Measurements from ENCODE around the gene LRRC2. TPM values are rescaled to one million over a fixed set of nuclear protein-coding genes. Genes with fewer than 3 reads are reported as not detected.

Gene LRRC2
- total RNA-seq, 2 donors from 2014 or later, result under 0.01 to 0.42 TPM

DNA sequence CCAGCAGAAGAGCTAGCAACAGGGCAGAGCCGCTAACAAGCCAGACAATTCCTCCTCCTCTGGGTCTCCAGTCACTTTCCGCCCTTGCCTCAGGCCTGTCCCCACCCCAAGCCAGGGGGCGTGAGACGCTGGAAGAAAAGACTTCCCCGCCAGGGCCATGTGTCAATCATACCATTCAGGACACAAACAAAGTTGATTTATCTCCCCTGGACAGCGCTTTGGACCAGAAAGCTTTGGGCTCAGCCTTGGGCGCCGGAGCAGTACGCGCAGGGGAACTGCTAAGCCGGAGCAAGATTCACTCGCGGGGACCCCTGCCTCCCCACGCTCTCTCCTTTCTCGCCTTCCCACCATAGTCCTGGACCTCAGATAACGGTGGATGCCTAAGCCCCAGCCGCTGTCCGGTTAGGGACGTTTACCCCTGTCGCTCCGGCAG lies 479 bp downstream of the LRRC2 start:
- TF ChIP-seq, protein P1, sequence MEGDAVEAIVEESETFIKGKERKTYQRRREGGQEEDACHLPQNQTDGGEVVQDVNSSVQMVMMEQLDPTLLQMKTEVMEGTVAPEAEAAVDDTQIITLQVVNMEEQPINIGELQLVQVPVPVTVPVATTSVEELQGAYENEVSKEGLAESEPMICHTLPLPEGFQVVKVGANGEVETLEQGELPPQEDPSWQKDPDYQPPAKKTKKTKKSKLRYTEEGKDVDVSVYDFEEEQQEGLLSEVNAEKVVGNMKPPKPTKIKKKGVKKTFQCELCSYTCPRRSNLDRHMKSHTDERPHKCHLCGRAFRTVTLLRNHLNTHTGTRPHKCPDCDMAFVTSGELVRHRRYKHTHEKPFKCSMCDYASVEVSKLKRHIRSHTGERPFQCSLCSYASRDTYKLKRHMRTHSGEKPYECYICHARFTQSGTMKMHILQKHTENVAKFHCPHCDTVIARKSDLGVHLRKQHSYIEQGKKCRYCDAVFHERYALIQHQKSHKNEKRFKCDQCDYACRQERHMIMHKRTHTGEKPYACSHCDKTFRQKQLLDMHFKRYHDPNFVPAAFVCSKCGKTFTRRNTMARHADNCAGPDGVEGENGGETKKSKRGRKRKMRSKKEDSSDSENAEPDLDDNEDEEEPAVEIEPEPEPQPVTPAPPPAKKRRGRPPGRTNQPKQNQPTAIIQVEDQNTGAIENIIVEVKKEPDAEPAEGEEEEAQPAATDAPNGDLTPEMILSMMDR (IDR thresholded peaks at IDR 0.05), result no peak
- Histone ChIP-seq H3K27ac (no peak overlapping the region), H3K4me3 (peak overlapping the region; percentile 62)

DNA sequence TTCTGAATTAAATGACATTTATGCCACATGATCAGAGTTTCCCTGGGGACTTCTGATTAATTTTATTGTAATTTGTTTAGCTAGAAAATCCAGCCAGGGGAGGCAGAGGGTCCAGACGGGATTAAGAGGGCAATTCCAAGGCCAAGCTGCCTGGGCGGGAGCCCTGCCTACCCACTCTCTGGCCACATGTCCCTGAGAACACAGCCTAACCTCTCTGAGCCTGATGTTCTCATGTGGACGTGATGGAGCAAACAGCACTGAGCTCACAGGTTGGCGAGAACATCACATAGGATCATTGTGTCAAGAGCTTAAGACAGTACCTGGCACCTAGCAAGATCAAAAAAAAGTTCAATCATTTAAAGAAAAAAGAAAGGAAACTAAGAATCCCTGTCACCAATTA lies 1.0 kb downstream of the LRRC2 start:
- no peak overlapping the region for H3K27ac ChIP-seq
- ATAC-seq (ENCODE audit: insufficient number of reproducible peaks, low FRiP score, low read depth) (no peak), DNase-seq (ENCODE audit: low spot score) (no peak)
- peaks cover 6 to 14% of the 10 kb centered on the region in 2 donors for H3K4me1 ChIP-seq (ENCODE audit: control insufficient read depth in 1 of 2, low read depth in 2 of 2)
- TF ChIP-seq, protein P1 (IDR thresholded peaks at IDR 0.05), result no peak
- no peaks in the 10 kb centered on the region for H3K9me3 ChIP-seq
- H3K27me3 ChIP-seq (replicated peaks; ENCODE audit: insufficient read depth), result no peaks in the 10 kb centered on the region
- no peak overlapping the region for H3K4me3 ChIP-seq
- H3K36me3 ChIP-seq, result no peaks in the 10 kb centered on the region

More for the DNA sequence above, 479 bp downstream of the LRRC2 start:
- DNase-seq (ENCODE audit: low spot score), result no peak
- Histone ChIP-seq H3K4me1 (ENCODE audit: control insufficient read depth in 1 of 2, low read depth in 2 of 2) (peaks cover 6 to 14% of the 10 kb centered on the region in 2 donors), H3K9me3 (no peaks in the 10 kb centered on the region), H3K36me3 (no peaks in the 10 kb centered on the region), H3K27me3 (replicated peaks; ENCODE audit: insufficient read depth) (no peaks in the 10 kb centered on the region)
- no peak for ATAC-seq (ENCODE audit: insufficient number of reproducible peaks, low FRiP score, low read depth)

DNA sequence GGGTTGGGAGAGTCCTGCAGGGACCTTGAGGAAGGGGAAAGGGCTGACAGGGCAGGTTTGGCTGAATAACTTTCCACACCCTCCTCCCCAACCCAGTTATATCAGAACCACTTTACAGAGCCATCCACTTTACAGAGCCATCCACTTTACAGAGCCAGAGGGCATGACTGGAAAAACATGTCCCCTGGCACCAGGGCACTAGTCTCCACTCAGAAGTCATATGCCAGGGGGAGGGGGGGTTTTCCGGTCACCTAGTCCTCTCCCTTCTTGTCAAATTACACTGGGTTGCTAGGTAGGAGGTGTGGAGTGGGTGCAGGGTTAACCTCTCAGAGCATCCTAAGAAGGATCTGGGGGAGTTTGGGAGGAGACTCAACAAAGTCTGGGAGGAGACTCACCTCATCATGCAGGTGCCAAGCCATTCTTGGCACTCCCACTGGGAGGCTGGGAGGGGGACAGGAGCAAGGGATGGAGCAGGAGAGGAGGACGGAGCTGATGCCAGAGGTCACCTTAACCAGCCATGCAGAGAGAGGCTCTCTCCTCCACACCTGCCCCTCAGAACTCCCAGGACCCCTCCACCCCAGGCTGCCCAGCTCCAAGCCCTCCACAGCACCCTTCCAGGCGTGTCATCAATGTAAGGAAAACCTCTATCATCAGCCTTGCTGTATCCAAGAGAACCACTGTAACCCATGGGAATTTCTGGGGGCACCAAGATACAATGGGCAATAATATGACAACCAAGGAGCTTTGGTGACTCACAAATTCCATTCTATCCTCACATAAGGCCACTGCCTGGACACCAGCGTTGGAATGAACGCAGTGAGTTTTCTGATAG lies 1.7 kb downstream of the LRRC2 start:
- no peaks in the 10 kb centered on the region for H3K9me3 ChIP-seq
- TF ChIP-seq, protein P1 (IDR thresholded peaks at IDR 0.05), result no peak
- H3K4me1 ChIP-seq (ENCODE audit: control insufficient read depth in 1 of 2, low read depth in 2 of 2), result peaks cover 6 to 14% of the 10 kb centered on the region in 2 donors
- H3K36me3 ChIP-seq, result no peaks in the 10 kb centered on the region
- no peak for ATAC-seq (ENCODE audit: insufficient number of reproducible peaks, low FRiP score, low read depth)
- no peaks in the 10 kb centered on the region for H3K27me3 ChIP-seq (replicated peaks; ENCODE audit: insufficient read depth)
- no peak overlapping the region for H3K4me3 ChIP-seq
- DNase-seq (ENCODE audit: low spot score), result no peak
- H3K27ac ChIP-seq, result no peak overlapping the region

DNA sequence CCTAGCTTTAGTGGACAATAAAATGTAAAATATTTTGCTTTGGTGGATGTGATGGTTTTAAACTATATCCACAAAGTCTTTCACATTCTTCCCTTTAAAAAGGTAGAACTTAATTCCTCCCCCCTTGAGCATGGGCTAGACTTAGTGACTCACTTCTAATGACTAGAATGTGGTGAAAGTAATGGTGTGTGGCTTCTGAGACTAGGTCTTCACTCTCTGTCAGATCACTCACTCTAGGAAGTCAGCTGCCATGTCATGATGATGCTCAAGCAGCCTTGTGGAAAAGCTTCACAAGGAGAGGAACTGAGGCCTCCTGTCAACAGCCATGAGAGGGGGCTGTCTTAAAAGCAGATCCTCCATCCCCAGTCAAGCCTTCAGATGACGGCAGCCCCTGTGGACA lies 4.2 kb downstream of the LRRC2 start:
- H3K36me3 ChIP-seq, result no peaks in the 10 kb centered on the region
- H3K27me3 ChIP-seq (replicated peaks; ENCODE audit: insufficient read depth), result no peaks in the 10 kb centered on the region
- H3K4me1 ChIP-seq (ENCODE audit: control insufficient read depth in 1 of 2, low read depth in 2 of 2), result peaks cover 6 to 14% of the 10 kb centered on the region in 2 donors
- no peak for ATAC-seq (ENCODE audit: insufficient number of reproducible peaks, low FRiP score, low read depth)
- H3K4me3 ChIP-seq, result no peak overlapping the region
- DNase-seq (ENCODE audit: low spot score), result no peak
- no peaks in the 10 kb centered on the region for H3K9me3 ChIP-seq
- H3K27ac ChIP-seq, result no peak overlapping the region
- TF ChIP-seq, protein P1 (IDR thresholded peaks at IDR 0.05), result no peak

DNA sequence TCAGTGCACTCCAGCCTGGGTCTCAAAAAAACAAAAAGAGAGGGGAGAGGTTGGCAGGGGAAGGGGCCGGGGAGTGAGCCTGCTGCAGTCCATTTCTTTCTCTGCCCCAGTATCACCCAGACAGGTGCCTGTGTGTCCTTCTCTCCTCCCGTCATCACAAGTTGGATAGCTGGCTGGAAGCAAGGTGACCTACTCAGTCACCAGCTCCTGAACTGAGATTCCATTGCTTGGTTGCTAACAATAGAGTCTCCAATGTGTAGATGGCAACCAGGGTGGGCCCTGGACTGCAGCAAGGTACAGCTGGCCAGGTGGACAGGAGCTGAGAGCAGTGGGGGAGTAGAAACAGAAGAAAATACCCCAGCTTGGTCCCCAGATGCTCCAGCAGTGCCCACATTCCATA lies 4.6 kb downstream of the LRRC2 start:
- no peak overlapping the region for H3K4me3 ChIP-seq
- ATAC-seq (ENCODE audit: insufficient number of reproducible peaks, low FRiP score, low read depth), result no peak
- no peaks in the 10 kb centered on the region for H3K27me3 ChIP-seq (replicated peaks; ENCODE audit: insufficient read depth)
- peaks cover 6 to 12% of the 10 kb centered on the region in 2 donors for H3K4me1 ChIP-seq (ENCODE audit: control insufficient read depth in 1 of 2, low read depth in 2 of 2)
- no peak overlapping the region for H3K27ac ChIP-seq
- no peaks in the 10 kb centered on the region for H3K36me3 ChIP-seq
- H3K9me3 ChIP-seq, result no peaks in the 10 kb centered on the region
- TF ChIP-seq, protein P1 (IDR thresholded peaks at IDR 0.05), result no peak
- no peak for DNase-seq (ENCODE audit: low spot score)
